Gastrocnemius medialis (tissue), 4 donors: ENCODE results near the gene PTCD1.

Experiments
- CTCF ChIP-seq, 5 experiments: fragments of 450-650 bp in 3 of 5; fragments of 200-600 bp in 2 of 5; sonication (generic) in 2 of 5; IDR thresholded peaks in 4 of 5; conservative IDR thresholded peaks in 1 of 5; 1 replicate in 4 of 5; 2 replicates in 1 of 5; pipeline ENCODE4 v1.5.1; 2016 to 2019; ENCODE audit warnings: antibody characterized with exemption in 5 of 5, mild to moderate bottlenecking in 3 of 5, moderate library complexity in 3 of 5
- POLR2A ChIP-seq, 2 donors: fragments of 450-650 bp; IDR thresholded peaks; one replicate each; pipeline ENCODE4 v1.6.1; 2017; ENCODE audit warnings: antibody characterized with exemption in 2 of 2, mild to moderate bottlenecking in 2 of 2, moderate library complexity in 2 of 2

DNA sequence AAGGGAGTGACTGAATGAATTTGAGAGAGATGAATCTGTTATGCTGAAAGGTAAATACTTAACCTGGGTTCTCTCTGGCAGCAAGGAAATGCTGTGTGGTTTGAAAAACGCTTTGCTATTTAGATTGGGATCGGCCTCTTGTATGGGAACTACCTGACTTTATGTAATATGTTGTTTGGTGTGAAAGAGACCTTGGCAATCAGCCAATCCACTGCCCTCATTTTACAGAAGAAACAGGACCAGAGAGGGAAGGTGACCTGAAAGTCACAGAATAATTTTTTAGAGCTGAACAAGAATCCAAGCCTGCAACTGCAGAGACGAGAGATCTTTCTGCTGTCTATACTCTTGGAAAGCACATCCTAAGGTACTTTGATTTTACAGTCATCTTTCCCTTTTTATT lies 28.8 kb downstream of the PTCD1 start:
- TF ChIP-seq CTCF (IDR thresholded peaks at IDR 0.05 in 4 of 5, conservative IDR thresholded peaks at IDR 0.05 in 1 of 5) (no peak), POLR2A (IDR thresholded peaks at IDR 0.05) (no peak)
